Stimulated activated CD4-positive, alpha-beta T cell treated with anti-CD3 and anti-CD28 coated beads, Interleukin-1b, Interleukin-23, amount 100 ng/mL, for 24 hours (primary cell): ENCODE measurements around the gene LRRC10B.
"Not testable (repeated sequence)": the region's sequence is repeated elsewhere in the genome, so short reads cannot be mapped to it uniquely, and the experiment has no call there.

ENCODE experiments used
- DNase-seq, 4 experiments: peaks; one replicate each; pipeline ENCODE4 v3.0.0-alpha.2; 2020; ENCODE audit warnings: low read depth in 4 of 4, low spot score in 1 of 4

LRRC10B gene

DNA sequence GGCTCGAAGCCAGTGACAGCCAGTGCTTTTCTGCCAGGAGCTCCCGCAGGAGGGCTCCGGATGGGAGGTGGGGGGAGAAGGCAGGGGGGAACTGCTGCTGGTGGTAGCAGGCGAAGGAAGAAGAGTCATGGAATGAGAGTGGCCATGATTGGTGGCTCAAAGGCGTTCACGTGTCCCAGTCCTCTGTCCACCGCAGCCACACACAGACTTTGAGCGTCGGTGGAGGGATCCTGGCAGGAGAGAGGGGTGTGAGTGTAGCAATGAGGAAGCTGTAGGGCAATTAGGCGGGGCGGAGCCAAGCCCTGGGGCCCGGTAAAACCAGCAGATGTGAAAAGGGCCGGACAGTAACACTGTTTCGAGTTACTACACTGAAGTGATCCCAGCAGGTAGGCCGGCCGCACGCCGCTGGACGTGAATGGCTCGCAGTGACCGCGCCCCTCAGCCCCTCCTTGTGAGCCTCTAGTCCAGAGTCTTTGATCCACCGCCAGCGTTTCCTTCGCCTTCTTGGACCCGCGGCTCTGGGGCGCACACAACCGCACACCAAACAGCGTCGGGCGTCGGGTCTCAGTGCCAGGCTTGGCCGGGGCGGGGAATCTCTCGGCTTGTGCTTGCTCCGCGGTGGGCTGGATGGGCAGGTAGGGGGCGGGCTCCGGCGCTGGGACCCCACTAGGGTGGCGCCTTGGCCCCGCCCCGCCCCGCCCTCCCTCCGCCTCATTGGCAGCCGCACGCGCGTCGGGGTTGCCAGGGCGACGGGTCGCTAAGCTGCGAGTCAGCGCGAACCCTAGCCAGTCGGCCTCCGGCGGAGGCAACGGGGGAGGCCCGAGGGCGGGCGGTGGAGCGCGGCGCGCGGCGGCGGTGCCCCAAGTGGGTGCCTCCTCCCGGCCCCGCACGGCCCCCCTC, at the start of gene LRRC10B:
LRRC10B (plus strand) TSS at position 788 of the 900 bp plus-strand sequence. CDS start 250 bp downstream, outside the sequence.
- peak in 3 of 4 experiments; percentile 10 to 34 (median 22) for DNase-seq

DNA sequence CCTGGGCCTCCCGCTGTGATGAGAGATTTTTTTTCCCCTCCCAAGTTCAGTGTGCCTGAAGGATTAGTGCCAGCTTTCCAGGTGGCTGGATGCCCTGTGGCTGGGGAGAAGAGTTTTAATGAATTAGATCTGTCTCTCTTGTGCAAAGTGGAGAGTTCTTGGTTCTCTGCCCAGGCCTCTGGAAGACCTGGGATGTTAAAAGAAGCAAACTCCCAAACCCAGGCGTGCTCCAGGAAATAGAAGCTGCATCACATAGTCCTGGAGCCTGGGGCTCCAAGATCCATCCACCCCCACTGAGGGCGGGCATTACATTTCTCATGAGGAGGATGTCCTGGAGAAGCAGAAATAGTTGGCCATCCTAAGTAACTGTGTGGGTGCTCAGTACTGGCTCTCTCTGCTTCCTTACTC, 48.1 kb upstream of the LRRC10B start:
- no peak for DNase-seq

DNA sequence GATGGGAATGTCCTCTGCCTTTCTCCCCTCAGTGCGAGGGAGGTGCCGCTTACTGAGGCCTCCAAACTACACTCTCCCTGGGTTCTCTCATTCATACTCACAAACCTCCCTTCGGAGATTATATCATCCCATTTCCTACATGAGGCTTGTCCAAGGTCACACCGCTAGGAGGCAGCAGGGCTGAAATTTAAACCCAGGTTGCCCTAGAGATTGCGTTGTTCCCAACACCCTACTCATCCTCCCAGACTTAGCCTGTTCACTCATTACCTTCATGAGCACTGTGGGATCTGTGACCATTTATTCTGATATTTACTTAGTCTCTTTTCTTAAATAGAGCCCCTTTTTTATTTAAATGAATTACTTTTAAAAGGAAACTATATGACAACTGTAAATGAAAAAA, 47.6 kb upstream of the LRRC10B start:
- DNase-seq, result no peak

DNA sequence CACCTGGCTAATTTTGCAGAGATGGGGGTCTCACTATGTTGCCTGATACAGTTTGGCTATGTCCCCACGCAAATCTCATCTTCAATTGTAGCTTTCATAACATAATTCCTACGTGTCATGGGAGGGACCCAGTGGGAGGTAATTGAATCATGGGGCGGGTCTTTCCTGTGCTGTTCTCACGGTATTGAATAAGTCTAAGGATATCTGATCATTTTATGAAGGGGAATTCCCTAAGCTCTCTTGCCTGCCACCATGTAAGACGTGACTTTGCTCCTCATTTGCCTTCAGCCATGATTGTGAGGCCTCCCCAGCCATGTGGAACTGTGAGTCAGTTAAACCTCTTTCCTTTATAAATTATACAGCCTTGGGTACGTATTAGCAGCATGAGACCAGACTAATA, 40.9 kb upstream of the LRRC10B start:
- not testable (repeated sequence) for DNase-seq

DNA sequence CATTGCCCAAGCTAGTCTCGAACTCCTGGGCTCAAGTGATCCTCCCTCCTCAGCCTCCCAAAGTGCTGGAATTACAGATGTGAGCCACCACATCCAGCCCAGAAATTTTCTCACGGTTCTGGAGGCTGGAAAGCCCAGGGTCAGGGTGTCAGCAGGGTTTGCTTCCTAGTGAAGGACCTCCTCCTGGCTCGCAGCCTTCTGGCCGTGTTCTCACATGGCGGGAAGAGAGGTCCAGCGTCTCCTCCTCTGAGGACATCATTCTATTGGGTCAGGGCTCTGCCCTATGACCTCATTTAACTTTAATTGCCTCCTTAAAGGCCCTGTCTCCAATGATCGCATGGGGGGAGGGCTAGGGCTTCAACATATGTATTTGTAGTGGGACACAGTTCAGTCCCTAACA, 40.5 kb upstream of the LRRC10B start:
- no peak for DNase-seq

DNA sequence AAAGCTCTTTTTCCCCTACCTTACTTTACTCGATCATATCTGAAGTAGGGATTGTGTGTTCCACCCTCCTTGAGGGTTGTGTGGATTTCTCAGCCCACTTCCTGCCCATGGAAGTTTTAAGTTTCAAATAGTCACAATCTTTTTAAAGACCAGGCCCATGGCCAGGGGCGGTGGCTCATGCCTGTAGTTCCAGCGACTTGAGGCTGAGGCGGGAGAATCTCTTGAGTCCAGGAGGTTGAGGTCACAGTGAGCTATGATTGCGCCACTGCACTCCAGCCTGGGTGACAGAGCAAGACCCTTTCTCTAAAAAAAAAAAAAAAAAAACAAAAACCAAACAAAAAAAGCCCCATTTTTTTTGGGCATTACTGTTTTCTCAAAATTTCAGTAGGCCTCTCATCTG, 36.3 kb upstream of the LRRC10B start:
- DNase-seq, result no peak

DNA sequence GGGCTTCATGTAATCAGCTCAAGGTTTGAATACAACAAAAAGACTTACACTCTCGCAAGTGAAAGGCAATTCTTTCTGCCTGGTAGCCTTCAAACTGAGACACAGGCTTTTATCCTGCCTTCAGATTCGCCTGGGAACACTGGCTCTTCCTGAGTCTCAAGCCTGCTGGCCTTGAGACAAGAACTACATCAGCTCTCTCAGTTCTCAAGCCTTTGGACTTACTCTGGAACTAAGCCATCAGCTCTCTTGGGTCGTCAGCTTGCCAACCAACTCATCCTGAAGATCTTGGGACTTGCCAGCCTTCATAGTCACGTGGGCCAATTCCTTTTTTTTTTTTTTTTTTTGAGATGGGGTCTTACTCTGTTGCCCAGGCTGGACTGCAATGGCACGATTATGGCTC, 35.7 kb upstream of the LRRC10B start:
- DNase-seq, result no peak

DNA sequence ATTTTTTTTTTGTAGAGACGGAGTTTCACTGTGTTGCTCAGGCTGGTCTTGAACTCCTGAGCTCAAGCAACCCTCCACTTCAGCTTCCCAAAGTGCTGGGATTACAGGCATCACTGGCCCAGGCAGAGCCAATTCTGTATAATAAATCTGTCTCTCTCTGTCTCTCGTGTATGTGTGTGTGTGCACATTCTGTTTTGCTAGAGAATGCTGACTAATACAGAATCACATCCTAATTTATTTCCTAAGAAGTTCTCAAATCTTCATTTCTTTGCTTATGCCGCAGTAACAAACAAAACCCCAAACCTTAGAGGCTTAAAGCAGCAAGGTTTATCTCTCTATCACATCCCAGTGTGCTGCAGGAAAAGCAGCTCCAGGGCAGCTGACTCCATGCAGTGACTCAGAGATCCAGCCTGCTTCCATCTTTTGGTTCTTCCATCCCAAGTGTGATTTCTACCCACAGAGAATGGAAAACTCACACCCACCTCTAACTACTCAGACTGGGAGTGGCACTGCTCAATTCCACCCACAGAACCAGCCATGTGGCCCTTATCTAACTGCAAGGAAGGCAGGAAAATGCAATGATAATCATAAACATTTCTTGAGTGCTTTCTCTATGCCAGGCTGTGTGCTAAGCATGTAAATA, 35.1 kb upstream of the LRRC10B start:
- no peak for DNase-seq

DNA sequence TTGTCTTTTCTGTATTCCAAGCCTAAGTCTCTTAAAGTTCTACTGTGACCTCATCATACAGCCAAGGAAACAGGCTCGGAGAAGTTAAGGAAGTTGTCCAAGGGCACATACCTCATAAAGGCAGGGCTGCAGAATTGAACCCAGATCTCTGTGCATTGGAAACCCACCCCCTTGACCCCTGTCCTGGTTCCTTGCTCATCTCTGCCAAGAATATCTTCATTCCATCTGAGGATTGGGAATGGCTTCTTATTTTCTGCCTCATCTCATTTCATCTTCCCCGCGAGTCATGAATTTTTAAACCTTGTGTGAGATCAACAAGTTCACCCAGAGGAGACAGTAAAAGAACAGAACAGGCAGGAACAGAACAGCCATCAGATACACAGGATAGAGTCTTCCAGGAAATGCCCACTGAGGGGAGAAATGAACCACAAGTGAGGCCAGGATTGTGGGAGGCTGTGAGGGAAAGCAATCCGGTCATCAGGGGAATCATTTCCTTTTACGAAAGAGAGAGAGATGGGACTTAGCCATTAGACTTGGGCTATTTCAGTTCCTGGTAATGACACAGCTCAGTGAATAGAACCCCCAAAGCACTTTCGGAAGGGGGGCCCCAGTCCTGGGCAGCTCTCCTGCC, 34.4 kb upstream of the LRRC10B start:
- DNase-seq, result no peak

DNA sequence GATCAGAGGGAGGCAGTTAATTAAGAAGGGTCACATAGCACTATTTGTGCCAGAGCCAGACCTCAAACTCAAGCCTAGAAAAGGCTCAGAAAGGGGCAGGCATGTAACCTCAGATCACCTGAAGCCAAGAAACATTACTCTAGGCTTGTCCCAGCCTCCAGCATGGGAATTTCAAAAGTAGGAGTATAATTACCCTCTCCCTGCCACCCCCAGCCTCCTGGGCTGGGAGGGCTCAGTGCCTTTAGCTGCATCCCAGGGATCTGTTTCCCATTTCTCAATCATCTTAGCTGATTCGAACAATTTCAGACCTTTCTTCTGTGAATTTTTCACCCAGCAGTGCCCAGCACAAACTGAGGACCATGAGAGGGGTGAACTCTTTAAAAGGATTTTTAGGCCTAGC, 33.1 kb upstream of the LRRC10B start:
- DNase-seq, result no peak

DNA sequence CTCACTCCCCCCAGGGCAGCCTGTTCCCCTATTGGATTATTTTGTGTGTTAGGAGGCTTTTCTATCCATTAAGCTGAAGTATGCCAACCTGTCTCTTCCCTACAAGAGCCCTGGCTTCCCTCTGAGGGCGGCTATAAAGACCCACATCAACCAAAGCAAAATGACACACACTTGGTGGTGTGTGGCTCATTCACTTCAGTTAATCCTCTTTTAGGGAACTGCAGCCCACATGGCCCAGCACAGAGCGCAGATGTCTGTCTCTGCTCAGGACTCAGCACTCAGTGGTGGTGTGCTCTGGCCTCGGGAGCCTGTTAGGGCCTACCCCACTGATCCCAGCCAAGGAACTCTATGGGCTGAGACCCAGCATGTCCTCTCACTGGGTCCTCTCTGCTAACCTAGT, 32.2 kb upstream of the LRRC10B start:
- DNase-seq, result no peak

DNA sequence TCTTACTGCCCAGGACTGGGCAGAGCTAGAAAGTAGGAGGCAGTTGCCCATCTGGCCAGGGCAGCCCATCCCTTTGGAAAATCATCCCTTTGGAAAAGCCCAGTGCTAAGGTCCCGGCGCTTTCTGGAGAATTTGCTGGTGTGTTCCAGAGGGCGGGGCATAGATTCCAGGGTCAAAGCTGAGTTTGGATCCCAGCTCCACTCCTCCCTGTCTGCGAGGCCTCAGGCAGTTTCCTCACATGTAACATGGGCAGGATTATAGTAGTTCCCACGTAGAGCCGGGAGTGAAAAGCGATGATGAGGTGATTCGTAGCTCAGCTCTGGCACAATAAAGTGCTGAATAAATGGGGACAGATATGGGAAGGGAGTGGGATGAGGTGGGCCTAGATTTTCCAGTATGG, 31.4 kb upstream of the LRRC10B start:
- DNase-seq, result no peak

DNA sequence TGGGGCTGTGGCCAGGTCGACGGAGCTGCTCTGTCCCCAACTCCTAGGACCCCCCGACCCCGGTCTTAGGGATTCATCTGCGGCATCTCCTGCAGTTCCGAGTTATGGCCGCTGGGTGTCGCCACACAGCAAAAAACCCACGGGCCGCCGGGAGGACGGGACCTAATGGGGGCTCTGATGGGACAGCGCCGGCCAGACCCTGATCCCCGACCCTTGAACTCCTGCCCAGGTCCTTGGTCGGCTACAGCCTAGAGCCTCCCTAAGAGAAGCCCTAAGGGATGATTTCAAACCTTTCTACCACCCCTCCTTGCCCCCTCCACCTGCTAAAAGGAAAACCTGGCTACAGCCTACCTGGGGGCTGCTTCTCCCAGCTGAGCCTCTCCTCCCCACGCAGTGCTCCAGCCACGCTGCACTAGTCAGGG, 30.8 kb upstream of the LRRC10B start:
- peak; percentile 4 to 44 (median 33) for DNase-seq

DNA sequence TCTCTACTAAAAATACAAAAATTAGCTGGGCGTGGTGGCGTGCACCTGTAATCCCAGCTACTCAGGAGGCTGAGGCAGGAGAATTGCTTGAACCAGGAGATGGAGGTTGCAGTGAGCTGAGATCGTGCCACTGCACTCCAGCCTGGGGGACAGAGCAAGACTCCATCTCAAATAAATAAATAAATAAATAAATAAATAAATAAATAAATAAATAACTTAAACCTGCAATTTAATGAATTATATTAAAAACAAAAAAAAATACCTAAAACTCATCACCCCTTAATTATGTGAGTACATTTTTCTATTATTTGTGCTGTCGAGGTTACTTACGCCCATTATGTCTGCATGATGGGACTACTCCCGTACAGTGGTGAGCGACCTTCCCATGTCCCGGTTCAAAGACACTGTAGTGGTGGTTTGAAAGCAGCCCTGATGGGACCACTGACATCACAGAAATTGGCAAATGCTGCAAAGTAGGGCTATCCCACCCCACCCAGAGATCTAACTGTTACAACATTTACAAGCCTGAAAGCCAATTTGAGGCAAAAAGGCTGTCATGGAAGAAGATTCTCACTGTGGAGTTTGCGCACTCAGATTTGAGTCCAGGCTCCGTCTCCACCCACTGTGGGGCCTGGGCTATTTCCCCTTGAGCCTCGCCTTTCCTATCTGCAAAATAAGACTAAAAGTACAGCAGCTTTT, 29.0 kb upstream of the LRRC10B start:
- not testable (repeated sequence) for DNase-seq

DNA sequence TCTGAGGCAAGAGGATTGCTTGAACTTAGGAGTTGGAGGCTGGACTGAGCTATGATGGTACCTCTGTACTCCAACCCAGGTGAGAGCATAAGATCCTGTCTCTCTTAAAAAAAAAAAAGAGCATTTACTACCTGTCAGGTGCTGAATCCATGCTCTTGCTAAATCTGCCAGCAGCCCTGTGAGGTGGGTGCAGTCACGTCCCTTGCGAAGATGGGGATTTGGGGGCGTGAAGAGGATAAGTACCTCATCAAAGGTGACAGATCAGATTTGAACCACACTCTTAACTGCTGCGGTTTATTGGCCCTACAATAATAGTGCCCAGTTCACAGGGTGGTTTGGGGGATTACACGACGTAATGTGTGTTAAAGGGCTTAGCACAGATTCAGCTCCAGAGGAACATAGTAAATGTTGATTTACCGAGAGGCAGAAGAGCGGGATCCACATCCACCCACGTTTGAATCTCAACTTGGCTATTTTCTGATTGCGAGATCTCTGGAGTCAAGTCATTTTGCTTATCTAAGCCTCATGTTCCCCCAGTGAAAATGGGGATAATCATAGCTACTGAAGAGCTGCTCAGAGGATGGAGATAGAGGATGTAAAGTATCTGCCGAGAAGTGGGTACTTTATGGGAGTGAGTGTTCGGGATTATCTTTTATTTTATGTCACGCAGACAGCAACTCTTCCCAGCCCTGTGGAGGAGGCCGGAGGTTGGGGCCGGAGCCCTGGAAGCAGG, 28.1 kb upstream of the LRRC10B start:
- DNase-seq, result no peak

DNA sequence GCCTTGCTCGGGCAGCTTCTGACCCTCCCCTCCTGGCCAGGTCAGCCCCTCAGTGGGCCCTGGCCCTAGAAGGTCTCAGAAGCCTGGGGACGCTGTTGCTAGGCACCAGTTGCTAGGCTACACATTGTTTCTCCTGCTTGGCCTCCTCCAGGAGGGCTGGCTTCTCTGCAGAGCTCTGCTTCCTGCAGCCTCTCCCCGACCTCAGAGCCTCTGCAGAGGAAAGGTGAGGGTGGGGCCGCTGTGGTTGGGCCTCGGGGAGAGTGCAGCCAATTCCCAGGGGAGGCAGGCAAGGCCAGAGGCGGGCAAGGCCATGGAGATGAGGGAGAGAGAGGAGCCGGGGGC, 27.6 kb upstream of the LRRC10B start:
- DNase-seq, result no peak

DNA sequence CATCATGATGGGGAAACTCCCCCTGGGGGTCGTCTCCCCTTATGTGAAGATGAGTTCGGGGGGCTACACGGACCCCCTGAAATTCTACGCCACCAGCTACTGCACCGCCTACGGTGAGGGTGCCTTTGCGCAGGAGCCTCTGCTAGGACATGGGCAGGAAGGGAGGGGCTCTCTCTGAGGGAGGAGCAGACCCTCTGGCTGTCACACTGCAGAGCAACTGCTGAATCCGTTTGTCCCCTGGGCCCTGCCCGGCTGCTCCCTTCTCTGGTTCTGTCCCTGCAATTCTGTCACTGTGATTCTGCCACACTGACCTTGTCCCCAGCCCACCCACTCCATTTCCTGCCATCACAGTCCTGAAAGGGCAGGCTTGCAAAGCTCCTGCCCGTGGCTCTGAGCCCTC, 26.7 kb upstream of the LRRC10B start:
- DNase-seq, result no peak

DNA sequence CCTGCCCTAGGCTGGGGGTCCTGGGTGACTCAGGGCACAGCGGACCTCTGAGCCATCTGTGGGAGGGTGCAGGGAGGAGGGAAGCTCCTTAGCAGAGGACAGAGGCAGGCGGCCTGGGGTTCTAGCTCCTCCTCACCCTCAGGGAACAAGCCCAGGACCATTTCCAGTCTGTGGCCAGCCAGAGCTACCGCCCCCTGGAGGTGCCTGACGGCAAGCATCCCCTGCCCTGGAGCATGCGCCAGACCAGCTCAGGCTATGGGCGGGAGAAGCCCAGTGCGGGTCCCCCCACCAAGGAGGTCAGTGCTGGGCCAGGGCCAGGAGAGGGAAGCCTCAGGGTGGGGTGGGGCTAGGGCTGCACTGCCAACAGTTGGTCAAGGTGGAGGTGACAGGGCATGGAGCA, 26.0 kb upstream of the LRRC10B start:
- DNase-seq, result peak in 2 of 4 experiments; percentile 9 to 16

DNA sequence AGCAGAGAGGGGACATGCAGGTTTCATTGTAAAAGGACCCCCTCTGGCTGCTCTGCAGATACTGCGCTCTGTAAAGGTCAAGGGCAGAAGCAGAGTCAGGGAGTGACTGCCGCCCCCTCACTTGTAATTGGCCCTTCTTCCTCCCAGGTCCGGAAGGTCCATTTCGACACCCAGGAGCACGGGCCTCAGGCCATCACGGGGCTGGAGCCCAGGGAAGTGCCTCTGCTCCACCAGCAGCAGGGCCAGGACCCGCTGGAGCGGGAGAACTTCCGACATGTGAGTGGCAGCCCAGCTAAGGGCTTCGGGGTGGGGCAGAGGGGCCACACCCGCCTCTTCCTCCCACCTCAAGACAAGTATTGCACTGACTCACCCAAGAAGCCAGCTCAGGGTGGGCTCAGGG, 24.0 kb upstream of the LRRC10B start:
- no peak for DNase-seq

DNA sequence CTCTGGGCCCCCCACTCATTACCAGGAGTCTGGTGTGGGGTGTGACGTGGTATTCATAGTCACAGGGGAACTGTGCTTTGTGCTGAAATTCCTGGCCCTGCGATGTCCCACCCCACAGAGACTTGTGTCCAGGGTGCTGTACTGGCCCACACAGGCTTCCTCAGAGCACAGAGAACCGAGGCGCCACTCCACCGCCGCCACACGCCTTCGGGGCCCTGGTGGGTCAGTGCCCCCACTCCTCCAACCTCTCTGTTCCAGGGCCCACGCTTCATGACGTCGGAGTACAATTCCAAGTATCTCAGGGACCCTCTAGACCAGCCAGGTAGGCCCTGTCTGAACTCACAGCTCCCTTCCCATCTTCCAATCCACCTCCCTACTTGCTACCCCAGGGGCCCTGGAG, 23.5 kb upstream of the LRRC10B start:
- no peak for DNase-seq
